ENCODE measurements around the gene MYH4.
A peak's percentile ranks its signal among the peaks of the same experiment; 100 is the strongest.

The MYH4 gene

DNA sequence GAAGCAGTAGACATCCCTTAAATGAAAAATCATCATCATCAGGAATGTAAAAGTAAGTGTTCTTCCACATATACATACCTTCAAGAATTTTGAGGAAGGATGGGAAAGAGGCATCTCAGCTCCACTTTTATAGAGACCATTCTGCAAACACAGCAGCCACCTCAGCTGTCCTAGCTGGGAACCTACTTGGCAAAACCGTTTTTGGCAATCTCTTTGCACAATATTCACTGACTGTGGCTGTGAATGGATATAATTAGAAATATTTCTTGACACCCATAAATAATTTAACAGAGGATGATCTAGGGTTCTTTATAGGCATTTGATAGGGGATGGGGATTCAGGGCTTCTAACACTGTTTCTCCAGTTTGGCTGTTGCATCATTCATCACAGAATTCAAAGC lies at the start of gene MYH4:
MYH4 (minus strand) TSS at position 101 of the 400 bp plus-strand sequence. CDS start 2,814 bp downstream, outside the sequence.
- DNase-seq: no peak

DNA sequence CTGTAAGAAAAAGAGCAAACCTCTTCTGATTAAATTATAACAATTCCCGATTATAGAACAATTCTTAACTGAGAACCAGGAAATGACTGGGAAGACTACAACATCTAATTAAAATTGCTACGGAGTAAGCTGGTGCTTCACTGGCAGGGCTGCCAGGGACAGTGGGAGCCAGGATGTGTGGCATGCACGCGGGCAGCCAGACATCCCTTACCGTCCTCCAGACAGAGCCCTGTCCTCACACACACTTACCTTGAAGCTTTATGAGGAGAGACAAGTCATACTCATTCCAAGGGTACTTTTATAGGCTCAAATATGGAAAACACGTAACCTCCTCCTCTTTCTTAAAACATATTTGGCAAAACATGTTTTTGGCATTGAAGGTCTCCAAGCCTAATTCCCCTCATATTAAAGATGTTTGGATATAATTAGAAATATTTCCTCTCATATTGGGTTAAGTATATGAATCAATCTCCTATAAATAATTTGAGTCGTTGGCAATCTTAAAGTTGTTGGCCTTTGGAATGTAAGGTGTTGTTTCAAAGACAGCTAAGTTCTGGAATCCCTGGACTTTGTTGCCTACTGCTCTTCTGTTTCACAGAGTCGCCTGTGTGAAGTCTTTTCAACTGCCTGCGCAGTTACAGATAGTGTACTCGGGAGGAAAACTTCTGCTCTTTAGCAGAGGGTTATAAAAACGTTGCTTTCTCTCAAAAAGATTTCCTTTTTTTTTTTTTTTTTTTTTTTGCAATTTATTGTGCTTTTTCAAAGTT lies 49.1 kb upstream of the MYH4 start, which contains the start of gene MYH1:
MYH1 (minus strand) TSS at position 272 of the 767 bp plus-strand sequence. CDS start 1,900 bp downstream, outside the sequence.
- DNase-seq: no peak

DNA sequence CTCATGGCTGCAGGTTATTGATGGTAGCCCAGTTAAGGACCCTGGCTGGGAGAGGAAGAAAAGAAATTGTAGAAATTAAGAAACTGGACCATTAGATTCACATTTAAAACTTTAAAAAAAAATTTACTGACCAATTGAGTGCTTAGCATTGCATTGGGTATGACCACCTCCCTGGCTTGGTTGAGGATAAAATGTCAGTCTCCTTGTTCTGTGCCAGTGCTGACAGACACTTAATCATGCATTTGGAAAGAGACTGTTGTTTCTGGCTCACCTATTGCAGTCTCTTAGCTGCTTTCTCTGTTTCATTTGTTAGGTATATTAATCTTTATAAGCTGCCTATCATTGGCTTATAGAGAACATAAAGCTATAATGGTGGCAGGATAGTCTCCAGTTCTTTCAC lies 47.3 kb upstream of the MYH4 start:
- no peak for DNase-seq

DNA sequence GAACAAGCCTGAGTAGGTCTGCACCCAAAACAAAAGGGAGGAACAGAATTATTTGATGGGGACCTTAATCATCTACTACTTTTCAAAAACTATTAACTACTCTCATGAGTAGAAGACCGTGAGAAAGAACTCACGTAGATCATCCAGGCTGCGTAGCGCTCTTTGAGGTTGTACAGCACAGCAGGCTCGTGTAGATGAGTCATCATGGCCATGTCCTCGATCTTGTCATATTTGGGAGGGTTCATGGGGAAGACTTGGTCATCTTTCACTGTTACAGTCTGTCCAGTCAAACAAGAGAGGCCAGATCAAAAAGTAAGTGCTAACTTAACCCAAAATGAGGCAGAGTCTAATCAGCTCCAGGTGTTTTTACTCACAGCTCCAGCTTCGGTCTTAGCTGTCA lies 46.7 kb upstream of the MYH4 start:
- no peak for DNase-seq

DNA sequence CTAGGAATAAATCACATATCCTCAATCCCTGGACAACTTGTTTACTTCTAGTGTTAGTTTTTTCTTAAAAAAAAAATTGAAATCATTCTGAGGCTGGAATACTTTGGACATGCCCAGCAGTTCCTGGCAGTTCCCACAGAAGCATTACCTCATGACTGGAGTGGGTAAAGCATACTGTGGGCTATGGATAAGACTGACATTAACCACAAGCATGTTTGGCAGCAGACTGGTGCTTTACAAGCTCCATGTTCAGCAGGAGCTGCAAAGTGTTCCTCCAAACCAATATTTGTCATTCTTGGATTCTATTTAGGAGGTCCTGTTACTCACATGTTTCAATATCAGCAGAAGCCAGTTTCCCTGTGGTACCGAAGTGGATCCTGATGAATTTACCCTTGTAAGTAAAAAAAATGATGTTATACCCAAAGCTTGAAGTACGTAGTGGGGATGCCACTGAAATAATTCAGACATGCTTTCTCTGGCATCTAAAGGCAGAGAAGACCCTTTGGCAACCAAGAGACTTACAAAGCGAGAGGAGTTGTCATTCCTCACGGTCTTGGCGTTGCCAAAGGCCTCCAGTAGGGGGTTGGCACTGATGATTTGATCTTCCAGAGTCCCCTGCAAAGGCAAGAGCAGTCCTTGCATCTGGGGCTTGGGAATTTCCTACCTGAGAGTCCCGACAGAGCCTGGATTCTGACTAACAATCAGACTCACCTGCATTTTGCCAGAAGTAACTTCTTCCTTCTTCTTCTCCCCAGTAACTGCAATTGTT lies 44.1 kb upstream of the MYH4 start:
- peak; percentile 45 for DNase-seq

DNA sequence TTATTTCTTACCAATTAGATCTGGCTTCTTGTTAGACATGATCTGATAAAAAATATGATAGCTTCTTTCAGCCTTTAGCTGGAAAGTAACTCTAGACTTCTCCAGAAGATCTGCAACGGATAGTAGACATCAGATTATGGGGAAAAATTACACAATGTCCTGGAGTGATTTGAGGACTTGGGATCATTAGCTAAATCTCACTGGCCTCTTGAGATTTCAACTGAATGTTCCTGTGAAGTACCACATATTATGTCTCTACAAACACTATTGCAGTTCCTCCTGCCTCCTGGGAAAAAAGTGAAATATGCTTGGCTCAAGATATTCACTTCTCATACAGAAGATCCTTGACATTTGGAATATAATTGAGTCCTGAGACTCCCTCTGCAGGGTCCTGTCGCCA lies 43.5 kb upstream of the MYH4 start:
- no peak for DNase-seq

DNA sequence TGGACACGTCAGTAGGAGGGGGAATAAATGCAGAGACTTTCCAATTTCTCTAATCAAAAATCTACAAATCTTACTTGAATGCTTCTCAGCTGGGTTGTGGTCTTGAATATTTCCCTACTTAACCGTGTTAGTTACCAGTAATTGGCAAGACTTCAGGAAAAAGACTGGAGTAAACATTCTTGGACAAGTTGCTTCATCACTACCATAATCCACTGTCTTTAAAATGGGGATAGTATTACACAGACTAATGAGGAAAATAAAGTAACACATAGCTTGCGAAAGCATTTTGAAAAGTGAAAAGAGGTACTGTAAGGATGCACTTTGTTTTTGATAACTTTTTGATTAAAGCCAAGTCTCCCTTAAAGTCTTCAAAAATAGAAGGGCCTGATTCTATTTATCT lies 30.6 kb upstream of the MYH4 start:
- DNase-seq: no peak

DNA sequence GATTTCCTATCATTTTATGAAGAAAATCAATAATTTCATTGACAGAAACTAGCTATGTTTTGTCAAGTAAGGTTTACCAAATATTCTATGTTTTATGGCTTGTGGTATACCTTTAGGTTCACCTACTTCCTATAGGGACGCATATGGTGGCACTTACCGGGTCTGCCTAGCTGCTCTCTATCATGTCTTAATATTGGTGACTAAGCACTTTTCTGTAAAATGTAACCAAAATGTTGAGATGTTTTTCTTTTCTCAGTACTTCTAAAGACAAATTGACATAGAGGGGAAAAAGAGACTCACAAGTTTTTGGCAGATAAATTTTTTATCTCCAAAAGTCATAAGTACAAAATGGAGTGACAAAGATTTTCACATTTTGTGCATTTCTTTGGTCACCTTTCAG lies 22.6 kb upstream of the MYH4 start:
- no peak for DNase-seq

DNA sequence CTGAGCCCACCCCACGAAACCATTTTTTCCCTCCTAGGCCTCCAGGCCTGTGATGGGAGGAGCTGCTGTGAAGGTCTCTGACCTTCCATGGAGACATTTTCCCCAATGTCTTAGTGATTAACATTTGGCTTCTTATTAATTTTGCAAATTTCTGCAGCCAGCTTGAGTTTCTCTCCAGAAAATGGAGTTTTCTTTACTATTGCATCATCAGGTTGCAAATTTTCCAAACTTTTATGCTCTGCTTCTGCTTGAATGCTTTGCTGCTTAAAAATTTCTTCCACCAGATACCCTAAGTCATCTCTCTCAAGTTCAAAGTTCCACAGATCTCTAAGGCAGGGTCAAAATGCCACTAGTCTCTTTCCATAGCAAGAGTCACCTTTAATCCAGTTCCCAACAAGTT lies 12.9 kb upstream of the MYH4 start:
- no peak for DNase-seq

DNA sequence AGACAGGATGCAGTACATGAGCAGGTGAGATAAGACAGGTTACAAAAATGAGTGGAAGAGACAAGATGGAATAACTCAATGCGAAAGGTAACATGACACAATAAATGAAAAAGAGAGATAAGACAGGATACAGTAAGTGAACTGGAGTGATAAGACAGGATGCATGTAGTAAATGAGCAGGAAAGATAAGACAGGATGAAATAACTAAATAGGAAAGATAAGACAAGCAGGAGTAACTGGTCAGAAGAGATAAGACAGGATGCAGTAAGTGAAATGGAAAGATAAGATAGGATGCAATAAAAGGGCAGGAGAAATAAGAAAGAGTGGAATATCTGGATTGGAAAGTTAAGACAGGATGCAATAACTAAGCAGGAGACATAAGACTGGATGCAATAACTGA lies 8.3 kb upstream of the MYH4 start:
- DNase-seq: no peak

DNA sequence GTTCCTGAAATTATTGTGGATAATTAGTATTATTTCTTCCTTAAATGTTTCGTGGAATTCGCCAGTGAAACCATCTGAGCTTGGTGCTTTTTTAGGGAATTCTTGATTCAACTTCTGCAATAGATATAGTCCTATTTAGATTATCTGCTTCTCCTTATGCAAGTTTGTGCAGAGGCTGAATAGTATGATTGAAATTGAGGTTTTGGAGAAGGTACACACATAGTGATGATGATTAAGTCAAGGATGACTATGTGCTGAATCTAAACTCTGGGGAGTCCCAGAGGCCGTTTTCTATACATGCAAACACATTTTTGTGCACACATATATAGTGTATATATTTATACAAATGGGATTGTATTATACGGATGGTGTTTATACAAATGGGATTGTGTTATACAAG lies 5.2 kb upstream of the MYH4 start:
- no peak for DNase-seq

DNA sequence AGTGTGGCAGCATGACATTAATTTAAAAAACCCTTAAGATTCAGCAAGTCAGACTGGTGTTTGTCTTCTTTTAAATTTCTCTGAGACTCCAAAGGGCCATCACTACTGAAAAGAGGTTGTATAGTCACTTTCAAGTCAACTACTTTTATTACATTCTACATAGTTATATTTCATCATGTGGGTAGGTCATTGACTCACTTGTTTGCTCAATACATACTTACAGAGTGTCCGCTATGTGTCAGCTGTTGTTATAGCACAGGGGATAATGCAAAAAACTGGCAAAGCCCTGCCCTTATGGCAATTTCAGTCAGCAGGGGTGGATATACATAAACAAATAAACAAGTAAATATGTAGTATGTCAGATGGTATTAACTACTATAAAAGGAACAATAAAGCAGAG lies 2.5 kb upstream of the MYH4 start:
- DNase-seq: no peak

DNA sequence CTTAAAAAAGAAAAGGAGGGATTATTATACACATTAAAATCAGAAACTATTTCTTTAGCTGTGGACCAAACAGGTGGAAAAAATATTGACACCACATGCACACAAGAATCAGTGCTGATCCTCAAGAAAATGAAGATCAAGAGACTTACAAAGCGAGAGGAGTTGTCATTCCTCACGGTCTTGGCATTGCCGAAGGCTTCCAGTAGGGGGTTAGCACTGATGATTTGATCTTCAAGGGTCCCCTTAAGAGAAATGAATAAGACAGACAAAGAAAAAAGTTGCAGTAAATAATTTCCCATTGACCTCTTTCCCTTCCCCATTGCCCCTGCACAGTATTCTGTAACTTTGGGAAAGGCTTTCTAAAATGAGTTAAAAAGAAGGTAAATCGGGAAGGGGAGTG lies 6.0 kb downstream of the MYH4 start:
- no peak for DNase-seq

DNA sequence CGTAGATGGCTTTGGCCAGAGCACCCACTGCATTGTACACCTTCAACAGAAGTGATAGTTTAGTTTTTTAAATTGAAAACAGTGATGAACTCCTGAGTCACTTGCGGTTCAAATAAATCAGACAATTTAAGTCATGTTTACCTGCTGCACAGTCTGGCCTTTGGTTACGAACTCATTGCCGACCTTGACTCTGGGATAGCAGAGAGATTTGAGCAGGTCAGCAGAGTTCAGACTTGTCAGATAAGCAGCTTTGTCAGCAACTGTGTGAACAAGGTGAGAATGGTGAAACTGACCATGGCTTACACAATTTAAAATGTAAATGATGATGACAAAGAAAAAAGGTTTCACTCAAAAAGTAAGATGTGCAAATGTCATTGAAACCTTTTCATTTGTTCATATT lies 9.3 kb downstream of the MYH4 start:
- no peak for DNase-seq

DNA sequence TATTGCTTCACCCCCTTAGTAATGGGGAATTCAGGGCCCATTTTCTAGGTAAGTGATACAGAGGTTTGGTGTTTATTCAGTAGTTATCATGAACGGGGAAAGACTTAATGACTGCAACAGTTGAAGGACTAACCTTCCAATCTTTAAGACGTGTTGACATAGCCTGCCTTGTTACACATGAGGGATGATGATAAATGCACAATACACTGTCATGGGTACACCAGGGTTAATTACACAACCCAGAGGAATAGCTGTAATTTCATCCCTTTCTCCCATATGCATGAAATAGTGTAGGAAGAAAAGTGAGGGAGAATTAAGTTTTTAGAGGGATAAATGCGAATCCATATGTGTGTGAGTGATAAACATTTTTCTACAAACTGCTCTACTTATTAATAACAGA lies 10.7 kb downstream of the MYH4 start:
- no peak for DNase-seq

DNA sequence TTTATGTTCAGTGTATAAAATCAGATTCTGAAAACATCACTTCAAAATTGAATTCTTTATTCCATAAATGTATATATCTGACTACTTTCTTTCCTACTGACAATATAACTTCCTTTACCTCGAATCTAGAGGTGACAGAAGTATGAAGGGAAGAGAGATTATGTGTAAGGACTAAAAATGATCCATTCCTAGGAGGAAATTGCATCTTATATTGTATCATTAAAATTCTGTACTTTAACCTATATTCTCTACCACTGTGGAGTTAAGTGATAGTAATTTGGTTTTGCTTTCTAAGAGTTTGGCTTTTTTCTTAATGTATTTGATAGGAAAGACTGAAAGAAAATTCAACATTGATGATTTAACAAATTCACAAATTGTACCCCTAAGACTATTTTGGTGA lies 11.4 kb downstream of the MYH4 start:
- no peak for DNase-seq

DNA sequence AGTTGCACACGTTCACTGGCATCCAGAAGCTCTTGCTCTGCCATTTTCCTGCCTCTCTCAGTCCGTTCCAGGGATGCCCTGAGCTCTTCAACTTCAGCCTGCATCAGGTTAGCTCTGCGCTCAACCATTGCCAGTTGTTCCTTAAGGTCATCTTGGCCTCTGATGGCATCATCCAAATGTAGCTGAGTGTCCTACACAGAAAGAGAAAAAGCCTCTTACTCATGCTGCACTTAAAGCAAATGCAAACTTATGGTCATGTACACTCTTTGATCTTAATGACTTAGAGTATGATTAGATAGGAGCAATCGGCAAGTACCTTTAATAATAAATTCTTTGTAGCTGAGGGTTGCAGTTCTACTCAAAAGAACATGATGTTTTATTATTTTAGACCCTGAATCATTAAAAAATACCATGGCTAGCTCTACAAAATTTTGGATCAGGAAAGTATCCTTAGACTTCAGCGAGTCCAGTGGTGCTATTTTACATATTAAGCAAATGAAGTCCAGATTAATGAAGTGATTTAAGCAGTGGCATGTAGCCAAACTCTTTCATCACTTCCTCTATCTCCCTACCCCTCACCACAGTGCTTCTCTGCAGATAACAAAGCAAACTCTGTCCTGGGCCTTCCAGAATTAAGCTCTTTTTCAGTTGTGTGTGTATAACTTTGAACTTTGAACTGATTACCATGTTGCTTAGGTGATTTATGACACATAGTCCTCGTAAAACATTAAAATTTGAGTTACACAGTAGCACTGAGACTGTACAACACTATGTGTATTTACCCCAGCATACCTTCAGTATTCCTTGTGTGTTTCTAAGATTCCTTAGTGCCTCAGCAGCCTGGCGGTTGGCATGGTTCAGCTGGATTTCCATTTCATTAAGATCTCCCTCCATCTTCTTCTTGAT lies 22.1 kb downstream of the MYH4 start:
- no peak for DNase-seq

DNA sequence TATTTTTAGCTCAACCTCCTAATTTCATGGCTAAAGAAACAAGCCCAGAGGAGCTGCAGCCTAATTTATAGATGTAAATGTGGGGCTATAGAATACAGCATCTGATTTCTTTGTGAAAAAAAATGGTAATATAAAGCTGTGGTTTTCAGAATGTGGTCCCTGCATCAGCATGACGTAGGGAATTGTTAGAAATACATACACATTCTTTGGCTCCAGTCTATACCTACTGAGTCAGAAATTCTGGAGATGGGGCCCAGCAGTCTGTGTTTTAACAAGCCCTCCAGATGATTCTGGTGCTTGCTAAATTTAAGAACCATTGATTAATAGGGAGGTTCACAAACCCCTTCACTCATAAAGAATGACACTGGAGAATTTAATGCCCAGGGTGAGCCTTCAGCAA lies 29.5 kb downstream of the MYH4 start:
- no peak for DNase-seq

DNA sequence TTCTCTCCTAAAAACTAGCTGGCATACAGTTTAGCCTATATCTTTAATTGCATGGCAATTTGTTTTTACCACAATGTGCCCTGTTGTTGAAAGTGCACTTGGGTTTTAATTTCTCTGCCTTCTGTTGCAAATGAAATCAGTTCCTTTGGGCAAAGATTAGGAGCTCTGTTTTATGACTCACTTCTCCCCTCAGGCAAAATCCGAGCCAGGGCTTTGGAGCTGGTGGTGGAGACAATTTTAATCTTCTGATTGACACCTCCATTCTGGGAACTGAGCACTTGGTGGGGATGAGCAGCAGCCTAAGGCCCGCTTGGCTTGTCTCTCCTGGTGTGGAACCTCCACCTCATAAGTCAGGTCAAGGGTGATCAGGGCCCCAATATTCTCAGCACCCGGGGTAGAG lies 34.3 kb downstream of the MYH4 start:
- no peak for DNase-seq

DNA sequence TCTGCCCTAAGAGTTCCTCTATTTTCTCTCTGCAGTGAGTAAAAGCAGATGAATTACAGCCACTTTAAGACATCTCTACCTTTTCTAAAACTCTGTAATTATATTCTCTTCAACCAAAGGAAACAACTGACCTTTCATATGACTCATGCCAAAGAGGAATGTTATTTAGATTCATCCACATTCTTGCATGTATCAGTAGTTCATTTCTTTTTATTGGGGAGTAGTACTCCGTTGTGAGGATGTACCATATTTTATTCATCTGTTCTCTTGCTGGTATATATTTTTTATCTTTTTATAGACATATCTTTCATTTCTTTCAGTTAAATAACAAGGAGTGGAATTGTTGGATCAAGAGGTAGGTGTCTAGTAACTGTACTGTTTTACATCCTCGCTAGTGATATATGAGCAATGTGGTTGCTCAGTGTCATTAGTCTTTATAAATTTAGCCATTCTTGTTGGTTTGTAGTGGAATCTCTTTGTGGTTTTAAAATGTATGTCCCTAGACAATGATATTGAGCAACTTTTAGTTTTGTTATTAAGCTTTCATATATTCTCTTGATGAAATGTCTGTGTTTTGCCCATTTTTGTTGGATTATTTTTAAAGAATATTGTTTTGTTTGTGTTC lies 39.8 kb downstream of the MYH4 start:
- DNase-seq: no peak

DNA sequence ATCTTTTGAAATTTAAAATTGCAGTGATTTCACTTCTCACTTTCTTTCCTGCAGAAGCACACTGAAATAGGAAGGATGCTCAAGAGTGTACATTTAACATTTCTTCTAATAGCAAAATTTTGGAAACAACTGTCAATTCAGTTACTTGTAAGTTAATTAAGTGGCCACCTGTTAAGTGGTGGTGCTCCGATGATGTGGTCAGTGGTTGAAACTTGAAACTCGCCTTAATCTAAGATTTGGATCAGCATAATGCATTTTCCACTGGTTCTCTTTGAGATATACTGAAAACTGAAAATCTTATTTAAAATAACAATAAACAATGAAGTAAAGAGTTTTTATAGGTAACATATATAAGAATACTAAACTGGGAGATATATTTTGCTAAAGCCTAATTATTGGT lies 40.6 kb downstream of the MYH4 start:
- DNase-seq: no peak

DNA sequence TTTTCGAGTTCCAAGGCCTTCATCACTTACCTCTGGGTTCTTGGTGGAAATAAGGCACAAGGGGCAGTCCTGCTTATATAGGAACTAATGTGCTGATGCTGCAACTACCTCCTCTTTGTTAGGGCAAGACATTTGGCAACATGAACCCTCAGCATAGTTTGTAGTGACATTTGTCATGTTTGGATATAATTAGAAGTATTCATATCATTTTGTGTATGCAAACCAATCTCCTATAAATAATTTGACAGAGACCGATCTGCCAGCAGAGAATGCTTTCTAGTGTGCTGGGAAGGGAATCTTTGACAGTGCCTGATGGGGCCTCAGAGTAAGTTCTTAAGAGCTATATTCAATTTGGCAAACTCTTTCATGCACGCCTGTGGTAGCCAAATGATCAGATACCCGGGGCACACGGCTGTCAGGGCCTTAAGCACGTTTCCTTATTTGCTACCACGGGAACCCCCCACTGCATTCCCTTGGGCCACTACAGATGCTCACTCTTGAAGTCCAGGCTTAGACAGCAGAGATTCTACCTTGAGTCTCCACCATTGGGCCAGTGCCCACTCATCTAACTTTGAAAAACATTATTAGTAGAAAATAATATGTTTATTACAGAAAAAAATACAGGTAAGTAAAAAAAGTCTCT lies 47.3 kb downstream of the MYH4 start, which contains the start of gene MYH8:
MYH8 (minus strand) TSS at position 51 of the 643 bp plus-strand sequence. CDS start 1,723 bp downstream, outside the sequence.
- DNase-seq: peak; percentile 22

Data from femur (tissue), 1 donor.